ENCODE results near the gene DOK7.

The DOK7 gene

GRCh38 chr4:3495204-3495975 is 32.3 kb downstream of the DOK7 start:
- TF ChIP-seq, protein P1, sequence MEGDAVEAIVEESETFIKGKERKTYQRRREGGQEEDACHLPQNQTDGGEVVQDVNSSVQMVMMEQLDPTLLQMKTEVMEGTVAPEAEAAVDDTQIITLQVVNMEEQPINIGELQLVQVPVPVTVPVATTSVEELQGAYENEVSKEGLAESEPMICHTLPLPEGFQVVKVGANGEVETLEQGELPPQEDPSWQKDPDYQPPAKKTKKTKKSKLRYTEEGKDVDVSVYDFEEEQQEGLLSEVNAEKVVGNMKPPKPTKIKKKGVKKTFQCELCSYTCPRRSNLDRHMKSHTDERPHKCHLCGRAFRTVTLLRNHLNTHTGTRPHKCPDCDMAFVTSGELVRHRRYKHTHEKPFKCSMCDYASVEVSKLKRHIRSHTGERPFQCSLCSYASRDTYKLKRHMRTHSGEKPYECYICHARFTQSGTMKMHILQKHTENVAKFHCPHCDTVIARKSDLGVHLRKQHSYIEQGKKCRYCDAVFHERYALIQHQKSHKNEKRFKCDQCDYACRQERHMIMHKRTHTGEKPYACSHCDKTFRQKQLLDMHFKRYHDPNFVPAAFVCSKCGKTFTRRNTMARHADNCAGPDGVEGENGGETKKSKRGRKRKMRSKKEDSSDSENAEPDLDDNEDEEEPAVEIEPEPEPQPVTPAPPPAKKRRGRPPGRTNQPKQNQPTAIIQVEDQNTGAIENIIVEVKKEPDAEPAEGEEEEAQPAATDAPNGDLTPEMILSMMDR (IDR thresholded peaks at IDR 0.05) = no peak

- TF ChIP-seq, protein P1 (IDR thresholded peaks at IDR 0.05) = no peak
Measured at GRCh38 chr4:3496021-3496420, 32.9 kb downstream of the DOK7 start.

- TF ChIP-seq, protein P1 (IDR thresholded peaks at IDR 0.05) = no peak
Measured at GRCh38 chr4:3497095-3497494, 34.0 kb downstream of the DOK7 start.

- TF ChIP-seq, protein P1 (IDR thresholded peaks at IDR 0.05) = no peak
Measured at GRCh38 chr4:3497523-3498389, 34.6 kb downstream of the DOK7 start.

GRCh38 chr4:3498407-3498806 is 35.3 kb downstream of the DOK7 start:
- TF ChIP-seq, protein P1 (IDR thresholded peaks at IDR 0.05) = no peak

- TF ChIP-seq, protein P1 (IDR thresholded peaks at IDR 0.05) = no peak
Measured at GRCh38 chr4:3498901-3499510, 35.9 kb downstream of the DOK7 start.

- TF ChIP-seq, protein P1 (IDR thresholded peaks at IDR 0.05) = no peak
Measured at GRCh38 chr4:3499710-3500109, 36.6 kb downstream of the DOK7 start.

All from LNCAP (cell line).